GM18502 (cell line): Measurements from ENCODE around the gene DNMBP.
"Not testable (repeated sequence)": the region's sequence is repeated elsewhere in the genome, so short reads cannot be mapped to it uniquely, and the experiment has no call there.

Experiments used
- ATAC-seq: cut with Tn5 transposase; IDR thresholded peaks from one replicate; pipeline ENCODE4 v1.9.1; 2021; ENCODE audit warnings: mild to moderate bottlenecking; ENCODE audit not compliant: unreplicated experiment, poor library complexity

Gene DNMBP

GRCh38 chr10:99872367-99873162 lies 137.2 kb downstream of the DNMBP start:
- ATAC-seq = no peak

GRCh38 chr10:99870123-99870730 lies 139.5 kb downstream of the DNMBP start:
- ATAC-seq = peak; percentile 61

- no peak for ATAC-seq
Measured at GRCh38 chr10:99869581-99870122, 140.1 kb downstream of the DNMBP start.

- ATAC-seq = not testable (repeated sequence)
Measured at GRCh38 chr10:99867250-99867649, 142.5 kb downstream of the DNMBP start.

GRCh38 chr10:99863535-99864240 lies 146.1 kb downstream of the DNMBP start:
- not testable (repeated sequence) for ATAC-seq

- no peak for ATAC-seq
Measured at GRCh38 chr10:99860466-99860865, 149.3 kb downstream of the DNMBP start.

- no peak for ATAC-seq
Measured at GRCh38 chr10:99859585-99859984, 150.2 kb downstream of the DNMBP start.

- ATAC-seq = no peak
Measured at GRCh38 chr10:99858849-99859248, 150.9 kb downstream of the DNMBP start.

GRCh38 chr10:99855479-99856071 lies 154.2 kb downstream of the DNMBP start:
- no peak for ATAC-seq

- ATAC-seq = no peak
Measured at GRCh38 chr10:99854860-99855259, 154.9 kb downstream of the DNMBP start.

- no peak for ATAC-seq
Measured at GRCh38 chr10:99853655-99854054, 156.1 kb downstream of the DNMBP start.

GRCh38 chr10:99852481-99853213 lies 157.1 kb downstream of the DNMBP start:
- ATAC-seq = no peak

- no peak for ATAC-seq
Measured at GRCh38 chr10:99851825-99852224, 157.9 kb downstream of the DNMBP start.

GRCh38 chr10:99850767-99851340 lies 158.9 kb downstream of the DNMBP start:
- no peak for ATAC-seq

- no peak for ATAC-seq
Measured at GRCh38 chr10:99850021-99850766, 159.6 kb downstream of the DNMBP start.

GRCh38 chr10:99849536-99849935 lies 160.2 kb downstream of the DNMBP start:
- no peak for ATAC-seq

- no peak for ATAC-seq
Measured at GRCh38 chr10:99849057-99849456, 160.7 kb downstream of the DNMBP start.

GRCh38 chr10:99845837-99846382 lies 163.8 kb downstream of the DNMBP start:
- peak; percentile 74 for ATAC-seq
